Measurements from ENCODE around the gene RAPGEF1.
A peak's percentile ranks its signal among the peaks of the same experiment; 100 is the strongest.

RAPGEF1 gene

GRCh38 chr9:131633491-131634031 lies 106.3 kb downstream of the RAPGEF1 start (continued):
- TF ChIP-seq PATZ1 (tag by site-specific recombination; IDR thresholded peaks at IDR 0.05), result peak; percentile 42
- TF ChIP-seq ZNF175 (tag by site-specific recombination; IDR thresholded peaks at IDR 0.05), result no peak
- no peak for TF ChIP-seq ZNF2 (tag by site-specific recombination; IDR thresholded peaks at IDR 0.05)
- peak; percentile 98 for TF ChIP-seq ZNF629 (tag by site-specific recombination; IDR thresholded peaks at IDR 0.05)
- no peak for TF ChIP-seq ZNF416 (tag by site-specific recombination; IDR thresholded peaks at IDR 0.05)
- no peak for TF ChIP-seq ZNF155 (tag by site-specific recombination; IDR thresholded peaks at IDR 0.05)
- TF ChIP-seq, protein P1, sequence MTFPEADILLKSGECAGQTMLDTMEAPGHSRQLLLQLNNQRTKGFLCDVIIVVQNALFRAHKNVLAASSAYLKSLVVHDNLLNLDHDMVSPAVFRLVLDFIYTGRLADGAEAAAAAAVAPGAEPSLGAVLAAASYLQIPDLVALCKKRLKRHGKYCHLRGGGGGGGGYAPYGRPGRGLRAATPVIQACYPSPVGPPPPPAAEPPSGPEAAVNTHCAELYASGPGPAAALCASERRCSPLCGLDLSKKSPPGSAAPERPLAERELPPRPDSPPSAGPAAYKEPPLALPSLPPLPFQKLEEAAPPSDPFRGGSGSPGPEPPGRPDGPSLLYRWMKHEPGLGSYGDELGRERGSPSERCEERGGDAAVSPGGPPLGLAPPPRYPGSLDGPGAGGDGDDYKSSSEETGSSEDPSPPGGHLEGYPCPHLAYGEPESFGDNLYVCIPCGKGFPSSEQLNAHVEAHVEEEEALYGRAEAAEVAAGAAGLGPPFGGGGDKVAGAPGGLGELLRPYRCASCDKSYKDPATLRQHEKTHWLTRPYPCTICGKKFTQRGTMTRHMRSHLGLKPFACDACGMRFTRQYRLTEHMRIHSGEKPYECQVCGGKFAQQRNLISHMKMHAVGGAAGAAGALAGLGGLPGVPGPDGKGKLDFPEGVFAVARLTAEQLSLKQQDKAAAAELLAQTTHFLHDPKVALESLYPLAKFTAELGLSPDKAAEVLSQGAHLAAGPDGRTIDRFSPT (tag by site-specific recombination; IDR thresholded peaks at IDR 0.05), result no peak
- TF ChIP-seq ZNF169 (tag by site-specific recombination; IDR thresholded peaks at IDR 0.05), result no peak
- TF ChIP-seq ZNF624 (tag by site-specific recombination; IDR thresholded peaks at IDR 0.05), result no peak
- no peak for TF ChIP-seq ZNF658 (tag by site-specific recombination; IDR thresholded peaks at IDR 0.05)
- TF ChIP-seq SP3 (tag by site-specific recombination; IDR thresholded peaks at IDR 0.05), result 0 out of 2 replicates have a peak, but pooled peaks have one; percentile 30
- TF ChIP-seq ZNF571 (tag by site-specific recombination; IDR thresholded peaks at IDR 0.05), result no peak
- TF ChIP-seq ZNF398 (tag by site-specific recombination; IDR thresholded peaks at IDR 0.05), result peak; percentile 58
- TF ChIP-seq, protein P2, sequence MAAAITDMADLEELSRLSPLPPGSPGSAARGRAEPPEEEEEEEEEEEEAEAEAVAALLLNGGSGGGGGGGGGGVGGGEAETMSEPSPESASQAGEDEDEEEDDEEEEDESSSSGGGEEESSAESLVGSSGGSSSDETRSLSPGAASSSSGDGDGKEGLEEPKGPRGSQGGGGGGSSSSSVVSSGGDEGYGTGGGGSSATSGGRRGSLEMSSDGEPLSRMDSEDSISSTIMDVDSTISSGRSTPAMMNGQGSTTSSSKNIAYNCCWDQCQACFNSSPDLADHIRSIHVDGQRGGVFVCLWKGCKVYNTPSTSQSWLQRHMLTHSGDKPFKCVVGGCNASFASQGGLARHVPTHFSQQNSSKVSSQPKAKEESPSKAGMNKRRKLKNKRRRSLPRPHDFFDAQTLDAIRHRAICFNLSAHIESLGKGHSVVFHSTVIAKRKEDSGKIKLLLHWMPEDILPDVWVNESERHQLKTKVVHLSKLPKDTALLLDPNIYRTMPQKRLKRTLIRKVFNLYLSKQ (tag by site-specific recombination; IDR thresholded peaks at IDR 0.05; ENCODE audit: borderline replicate concordance), result no peak
- TF ChIP-seq ZNF426 (tag by site-specific recombination; IDR thresholded peaks at IDR 0.05), result no peak
- TF ChIP-seq BCL11B (tag by site-specific recombination; IDR thresholded peaks at IDR 0.05; ENCODE audit: low read depth), result 0 out of 2 replicates have a peak, but pooled peaks have one; percentile 28
- no peak for TF ChIP-seq ZNF341 (tag by site-specific recombination; IDR thresholded peaks at IDR 0.05; ENCODE audit: low read depth)
- TF ChIP-seq, protein P3, sequence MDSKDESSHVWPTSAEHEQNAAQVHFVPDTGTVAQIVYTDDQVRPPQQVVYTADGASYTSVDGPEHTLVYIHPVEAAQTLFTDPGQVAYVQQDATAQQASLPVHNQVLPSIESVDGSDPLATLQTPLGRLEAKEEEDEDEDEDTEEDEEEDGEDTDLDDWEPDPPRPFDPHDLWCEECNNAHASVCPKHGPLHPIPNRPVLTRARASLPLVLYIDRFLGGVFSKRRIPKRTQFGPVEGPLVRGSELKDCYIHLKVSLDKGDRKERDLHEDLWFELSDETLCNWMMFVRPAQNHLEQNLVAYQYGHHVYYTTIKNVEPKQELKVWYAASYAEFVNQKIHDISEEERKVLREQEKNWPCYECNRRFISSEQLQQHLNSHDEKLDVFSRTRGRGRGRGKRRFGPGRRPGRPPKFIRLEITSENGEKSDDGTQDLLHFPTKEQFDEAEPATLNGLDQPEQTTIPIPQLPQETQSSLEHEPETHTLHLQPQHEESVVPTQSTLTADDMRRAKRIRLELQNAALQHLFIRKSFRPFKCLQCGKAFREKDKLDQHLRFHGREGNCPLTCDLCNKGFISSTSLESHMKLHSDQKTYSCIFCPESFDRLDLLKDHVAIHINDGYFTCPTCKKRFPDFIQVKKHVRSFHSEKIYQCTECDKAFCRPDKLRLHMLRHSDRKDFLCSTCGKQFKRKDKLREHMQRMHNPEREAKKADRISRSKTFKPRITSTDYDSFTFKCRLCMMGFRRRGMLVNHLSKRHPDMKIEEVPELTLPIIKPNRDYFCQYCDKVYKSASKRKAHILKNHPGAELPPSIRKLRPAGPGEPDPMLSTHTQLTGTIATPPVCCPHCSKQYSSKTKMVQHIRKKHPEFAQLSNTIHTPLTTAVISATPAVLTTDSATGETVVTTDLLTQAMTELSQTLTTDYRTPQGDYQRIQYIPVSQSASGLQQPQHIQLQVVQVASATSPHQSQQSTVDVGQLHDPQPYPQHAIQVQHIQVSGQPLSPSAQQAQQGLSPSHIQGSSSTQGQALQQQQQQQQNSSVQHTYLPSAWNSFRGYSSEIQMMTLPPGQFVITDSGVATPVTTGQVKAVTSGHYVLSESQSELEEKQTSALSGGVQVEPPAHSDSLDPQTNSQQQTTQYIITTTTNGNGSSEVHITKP (tag by site-specific recombination; IDR thresholded peaks at IDR 0.05), result peak; percentile 39; the same call in 1 of the 2 replicates
- TF ChIP-seq ZFHX2 (tag by site-specific recombination; conservative IDR thresholded peaks at IDR 0.05), result no peak
- peak; percentile 43; the same call in 1 of the 2 replicates for TF ChIP-seq KLF9 (tag by site-specific recombination; IDR thresholded peaks at IDR 0.05; ENCODE audit: low read depth)
- no peak for TF ChIP-seq ZNF707 (tag by site-specific recombination; IDR thresholded peaks at IDR 0.05)
- peak; percentile 50; the same call in 1 of the 2 replicates for TF ChIP-seq ZNF692 (tag by site-specific recombination; IDR thresholded peaks at IDR 0.05)
- TF ChIP-seq ZNF785 (tag by site-specific recombination; IDR thresholded peaks at IDR 0.05), result no peak
- no peak for TF ChIP-seq ZNF596 (tag by site-specific recombination; IDR thresholded peaks at IDR 0.05)
- no peak for TF ChIP-seq ZFP37 (tag by site-specific recombination; IDR thresholded peaks at IDR 0.05)
